Astrocyte (in vitro differentiated cells and primary cell): ENCODE results near the gene ANKAR. TPM values are rescaled to one million over a fixed set of nuclear protein-coding genes. Genes with fewer than 3 reads are reported as not detected.

ENCODE experiments used
- DNase-seq: peaks from one replicate; pipeline ENCODE4 v3.0.0-alpha.2; 2010; ENCODE audit warnings: low read depth
- FAIRE-seq: peaks from 2 replicates; lab custom pipeline; 2011; peaks lifted over from hg19 to GRCh38; lab: Jason Lieb, UNC
- H2AFZ ChIP-seq: 2 replicates; pipeline ENCODE4 v1.6.0; 2012; ENCODE audit warnings: low read depth, low read length, inconsistent platforms
- H3K27ac ChIP-seq: 2 replicates; pipeline ENCODE4 v1.5.1; 2011; ENCODE audit warnings: low read depth, low read length, inconsistent platforms
- H3K27me3 ChIP-seq: 2 replicates; pipeline ENCODE4 v1.6.0; 2011; ENCODE audit warnings: low read length, inconsistent platforms; ENCODE audit not compliant: insufficient read depth
- H3K36me3 ChIP-seq: 2 replicates; pipeline ENCODE4 v1.5.1; 2011; ENCODE audit warnings: low read length, inconsistent platforms; ENCODE audit not compliant: insufficient read depth
- H3K4me1 ChIP-seq: 2 replicates; pipeline ENCODE4 v1.5.1; 2011; ENCODE audit warnings: low read length, inconsistent platforms; ENCODE audit not compliant: insufficient read depth
- H3K4me2 ChIP-seq: 2 replicates; pipeline ENCODE4 v1.6.0; 2012; ENCODE audit warnings: low read length, inconsistent platforms
- H3K4me3 ChIP-seq: 2 replicates; pipeline ENCODE4 v1.5.1; 2011; ENCODE audit warnings: low read depth, mild to moderate bottlenecking, low read length, inconsistent platforms; ENCODE audit not compliant: insufficient read depth
- H3K79me2 ChIP-seq: 2 replicates; pipeline ENCODE4 v1.6.0; 2012; ENCODE audit warnings: mild to moderate bottlenecking, low read length, inconsistent platforms; ENCODE audit not compliant: insufficient read depth
- H3K9ac ChIP-seq: 2 replicates; pipeline ENCODE4 v1.6.0; 2012; ENCODE audit warnings: mild to moderate bottlenecking, low read length, inconsistent platforms
- H3K9me3 ChIP-seq: 2 replicates; pipeline ENCODE4 v1.5.1; 2012; ENCODE audit warnings: low read depth, mild to moderate bottlenecking, low read length, inconsistent platforms; ENCODE audit not compliant: insufficient read depth
- H4K20me1 ChIP-seq: 2 replicates; pipeline ENCODE4 v1.6.0; 2012; ENCODE audit warnings: low read length, inconsistent platforms; ENCODE audit not compliant: insufficient read depth
- H3K27ac Mint-ChIP-seq: one replicate; pipeline ENCODE4 v1.8.0; 2021; ENCODE audit warnings: mild to moderate bottlenecking, mixed read lengths; ENCODE audit not compliant: unreplicated experiment
- H3K27me3 Mint-ChIP-seq: one replicate; pipeline ENCODE4 v1.8.0; 2021; ENCODE audit warnings: low read depth, mixed read lengths; ENCODE audit not compliant: unreplicated experiment
- H3K36me3 Mint-ChIP-seq: one replicate; pipeline ENCODE4 v1.8.0; 2021; ENCODE audit warnings: low read depth, mixed read lengths; ENCODE audit not compliant: unreplicated experiment
- H3K4me1 Mint-ChIP-seq: one replicate; pipeline ENCODE4 v1.8.0; 2021; ENCODE audit warnings: low read depth, mixed read lengths; ENCODE audit not compliant: unreplicated experiment
- H3K4me3 Mint-ChIP-seq: one replicate; pipeline ENCODE4 v1.8.0; 2021; ENCODE audit warnings: mild to moderate bottlenecking, moderate library complexity, mixed read lengths; ENCODE audit not compliant: unreplicated experiment
- H3K9me3 Mint-ChIP-seq: one replicate; pipeline ENCODE4 v1.8.0; 2021; ENCODE audit warnings: mild to moderate bottlenecking, mixed read lengths; ENCODE audit not compliant: unreplicated experiment
- EZH2 ChIP-seq: IDR thresholded peaks from 2 replicates; pipeline ENCODE4 v1.6.1; 2012; ENCODE audit warnings: mild to moderate bottlenecking, low read length, inconsistent platforms; ENCODE audit not compliant: insufficient read depth
- total RNA-seq: library from RNA; stranded (reverse); gene quantifications from 2 replicates; pipeline ENCODE4 v1.2.1, GENCODE V29; 2021
- TF ChIP-seq, protein P1 (sequence below): IDR thresholded peaks from 2 replicates; pipeline ENCODE4 v1.5.1; 2011; ENCODE audit warnings: low read depth, mild to moderate bottlenecking, inconsistent platforms, low read length, moderate library complexity; ENCODE audit not compliant: insufficient read depth

ANKAR gene
- total RNA-seq, 1 donor from 2014 or later, result 3.6 TPM

DNA sequence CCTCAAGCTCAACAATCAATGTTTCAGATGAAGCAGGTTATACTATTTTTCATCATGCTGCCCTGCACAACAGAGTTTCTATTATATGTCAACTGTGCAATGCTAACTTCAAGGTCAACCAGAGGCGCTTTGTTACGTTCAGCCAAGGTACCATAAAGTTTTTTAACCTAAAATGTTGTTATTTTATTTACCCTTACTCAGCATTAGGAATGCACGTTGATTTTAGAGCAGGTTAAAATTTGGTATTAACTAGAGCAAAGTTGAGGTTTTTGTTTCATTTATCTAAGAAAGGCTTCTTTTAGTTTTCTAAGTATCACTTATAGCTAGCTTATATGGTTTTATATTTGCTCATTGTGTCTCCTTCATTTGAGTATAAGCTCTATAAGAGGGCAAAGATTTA lies 21.8 kb downstream of the ANKAR start:
- no peaks in the 10 kb centered on the region for H4K20me1 ChIP-seq
- H3K27me3 Mint-ChIP-seq, result no peaks in the 10 kb centered on the region
- H3K36me3 Mint-ChIP-seq, result peaks cover 2% of the 10 kb centered on the region
- H3K4me1 Mint-ChIP-seq, result no peaks in the 10 kb centered on the region
- H3K27me3 ChIP-seq, result no peaks in the 10 kb centered on the region
- no peak overlapping the region for H3K4me2 ChIP-seq
- no peaks in the 10 kb centered on the region for H3K9me3 ChIP-seq
- FAIRE-seq (no peak), DNase-seq (no peak)
- H3K27ac ChIP-seq, result no peak overlapping the region
- no peaks in the 10 kb centered on the region for H3K4me1 ChIP-seq
- TF ChIP-seq, protein P1, sequence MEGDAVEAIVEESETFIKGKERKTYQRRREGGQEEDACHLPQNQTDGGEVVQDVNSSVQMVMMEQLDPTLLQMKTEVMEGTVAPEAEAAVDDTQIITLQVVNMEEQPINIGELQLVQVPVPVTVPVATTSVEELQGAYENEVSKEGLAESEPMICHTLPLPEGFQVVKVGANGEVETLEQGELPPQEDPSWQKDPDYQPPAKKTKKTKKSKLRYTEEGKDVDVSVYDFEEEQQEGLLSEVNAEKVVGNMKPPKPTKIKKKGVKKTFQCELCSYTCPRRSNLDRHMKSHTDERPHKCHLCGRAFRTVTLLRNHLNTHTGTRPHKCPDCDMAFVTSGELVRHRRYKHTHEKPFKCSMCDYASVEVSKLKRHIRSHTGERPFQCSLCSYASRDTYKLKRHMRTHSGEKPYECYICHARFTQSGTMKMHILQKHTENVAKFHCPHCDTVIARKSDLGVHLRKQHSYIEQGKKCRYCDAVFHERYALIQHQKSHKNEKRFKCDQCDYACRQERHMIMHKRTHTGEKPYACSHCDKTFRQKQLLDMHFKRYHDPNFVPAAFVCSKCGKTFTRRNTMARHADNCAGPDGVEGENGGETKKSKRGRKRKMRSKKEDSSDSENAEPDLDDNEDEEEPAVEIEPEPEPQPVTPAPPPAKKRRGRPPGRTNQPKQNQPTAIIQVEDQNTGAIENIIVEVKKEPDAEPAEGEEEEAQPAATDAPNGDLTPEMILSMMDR, result no peak
- TF ChIP-seq EZH2, result no peak
- H3K79me2 ChIP-seq, result no peaks in the 10 kb centered on the region
- H3K4me3 ChIP-seq, result no peak overlapping the region
- H3K9ac ChIP-seq, result no peak overlapping the region
- H3K9me3 Mint-ChIP-seq, result no peaks in the 10 kb centered on the region
- H3K4me3 Mint-ChIP-seq, result no peak overlapping the region
- H3K27ac Mint-ChIP-seq, result no peak overlapping the region
- H2AFZ ChIP-seq, result no peak overlapping the region
- no peaks in the 10 kb centered on the region for H3K36me3 ChIP-seq

- Mint-ChIP-seq H3K36me3 (peaks cover 2% of the 10 kb centered on the region), H3K4me3 (no peak overlapping the region), H3K4me1 (no peaks in the 10 kb centered on the region), H3K9me3 (no peaks in the 10 kb centered on the region), H3K27me3 (no peaks in the 10 kb centered on the region), H3K27ac (no peak overlapping the region)
- Histone ChIP-seq H4K20me1 (no peaks in the 10 kb centered on the region), H3K36me3 (no peaks in the 10 kb centered on the region), H3K4me1 (no peaks in the 10 kb centered on the region), H3K27me3 (no peaks in the 10 kb centered on the region), H3K4me2 (no peak overlapping the region), H3K79me2 (no peaks in the 10 kb centered on the region), H2AFZ (no peak overlapping the region), H3K9ac (no peak overlapping the region), H3K4me3 (no peak overlapping the region), H3K27ac (no peak overlapping the region), H3K9me3 (no peaks in the 10 kb centered on the region)
- peak; percentile 10 for DNase-seq
- TF ChIP-seq, protein P1, result peak; percentile 55
- no peak for TF ChIP-seq EZH2
- no peak for FAIRE-seq
Measured at GRCh38 chr2:189698020-189698887, 23.8 kb downstream of the ANKAR start.

DNA sequence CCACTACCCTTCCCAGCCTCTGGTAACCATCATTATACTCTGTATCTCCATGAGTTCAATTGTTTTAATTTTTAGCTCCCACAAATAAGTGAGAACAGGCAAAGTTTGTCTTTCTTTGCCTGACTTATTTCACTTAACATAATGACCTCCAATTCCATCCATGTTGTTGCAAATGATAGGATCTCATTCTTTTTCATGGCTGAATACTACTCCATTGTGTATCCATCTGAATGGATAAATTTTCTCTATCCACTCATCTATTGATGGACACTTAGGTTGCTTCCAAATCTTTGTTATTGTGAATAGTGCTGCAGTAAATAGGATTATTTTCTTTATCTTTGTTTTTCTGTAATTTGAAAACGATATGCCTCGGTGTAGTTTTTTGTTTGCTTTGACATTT lies 26.2 kb downstream of the ANKAR start:
- no peak for FAIRE-seq
- H3K27me3 Mint-ChIP-seq, result no peaks in the 10 kb centered on the region

More for the DNA sequence above, 26.2 kb downstream of the ANKAR start:
- no peaks in the 10 kb centered on the region for H3K9me3 ChIP-seq
- H3K36me3 Mint-ChIP-seq, result no peaks in the 10 kb centered on the region
- no peak overlapping the region for H3K9ac ChIP-seq
- no peak overlapping the region for H3K27ac Mint-ChIP-seq
- no peaks in the 10 kb centered on the region for H3K27me3 ChIP-seq
- H4K20me1 ChIP-seq, result no peaks in the 10 kb centered on the region
- DNase-seq, result no peak
- no peaks in the 10 kb centered on the region for H3K4me1 Mint-ChIP-seq
- no peak overlapping the region for H3K4me3 ChIP-seq
- no peaks in the 10 kb centered on the region for H3K79me2 ChIP-seq
- H2AFZ ChIP-seq, result no peak overlapping the region
- TF ChIP-seq EZH2, result no peak
- TF ChIP-seq, protein P1, result no peak
- no peaks in the 10 kb centered on the region for H3K9me3 Mint-ChIP-seq
- H3K4me3 Mint-ChIP-seq, result no peak overlapping the region
- no peak overlapping the region for H3K27ac ChIP-seq
- H3K4me2 ChIP-seq, result no peak overlapping the region
- no peaks in the 10 kb centered on the region for H3K4me1 ChIP-seq
- no peaks in the 10 kb centered on the region for H3K36me3 ChIP-seq
